VCaP (cell line): ENCODE data around the gene TBC1D22A.
A peak's percentile ranks its signal among the peaks of the same experiment; 100 is the strongest.

ENCODE experiments used
- H3K27ac ChIP-seq: fragments of 450-650 bp; 2 replicates; pipeline ENCODE4 v1.5.1; 2017
- CTCF ChIP-seq: fragments of 450-650 bp; conservative IDR thresholded peaks from 2 replicates; pipeline ENCODE4 v1.5.1; 2017; ENCODE audit warnings: mild to moderate bottlenecking, moderate library complexity

The TBC1D22A gene

GRCh38 chr22:47011859-47012258, 249.4 kb downstream of the TBC1D22A start:
- TF ChIP-seq CTCF = no peak
- no peak overlapping the region for H3K27ac ChIP-seq

GRCh38 chr22:47012589-47013370, 250.3 kb downstream of the TBC1D22A start:
- TF ChIP-seq CTCF = peak; percentile 22; the same call in 1 of the 2 replicates
- H3K27ac ChIP-seq = peak overlapping the region; percentile 35

- TF ChIP-seq CTCF = no peak
- peak overlapping the region; percentile 35; the same call in 1 of the 2 replicates for H3K27ac ChIP-seq
Observed at GRCh38 chr22:47013861-47014635, 251.6 kb downstream of the TBC1D22A start.

DNA sequence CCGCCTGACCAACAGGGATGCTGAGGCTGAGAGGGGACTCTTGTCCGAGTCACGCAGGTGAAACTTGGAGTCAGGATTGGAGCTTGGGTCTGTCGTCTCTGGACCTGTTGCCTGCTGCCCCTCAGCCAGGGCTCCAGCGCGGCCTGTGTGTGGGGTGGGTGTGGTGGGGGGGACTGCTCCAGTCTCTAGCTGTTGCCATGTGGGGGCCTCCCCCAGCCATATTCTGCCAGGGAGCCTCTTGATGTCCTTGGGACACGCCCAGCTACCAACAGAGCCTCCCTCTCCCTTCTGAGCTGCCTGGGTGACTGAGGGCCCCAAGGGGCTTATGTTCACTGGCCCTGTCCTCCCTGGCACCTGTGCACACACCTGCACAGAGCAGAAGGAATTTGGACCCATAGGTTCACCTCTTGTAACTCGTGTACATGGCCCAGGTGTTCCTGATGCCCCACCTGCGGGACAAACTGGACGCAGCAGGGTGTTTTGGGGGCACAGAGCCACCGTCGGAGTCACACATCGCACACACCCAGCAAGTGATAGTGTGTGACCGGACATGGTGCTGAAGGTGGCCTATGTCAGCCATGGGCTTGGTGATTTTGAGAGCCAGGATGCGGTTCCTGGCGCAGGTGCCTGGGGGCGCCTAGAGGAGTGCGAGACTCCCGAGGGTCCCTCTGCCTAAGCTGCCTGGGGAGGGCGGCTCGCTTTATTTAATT, 252.3 kb downstream of the TBC1D22A start:
- no peak for TF ChIP-seq CTCF
- H3K27ac ChIP-seq = no peak overlapping the region

- TF ChIP-seq CTCF = no peak
- no peak overlapping the region for H3K27ac ChIP-seq
Observed at GRCh38 chr22:47015589-47016178, 253.2 kb downstream of the TBC1D22A start.

DNA sequence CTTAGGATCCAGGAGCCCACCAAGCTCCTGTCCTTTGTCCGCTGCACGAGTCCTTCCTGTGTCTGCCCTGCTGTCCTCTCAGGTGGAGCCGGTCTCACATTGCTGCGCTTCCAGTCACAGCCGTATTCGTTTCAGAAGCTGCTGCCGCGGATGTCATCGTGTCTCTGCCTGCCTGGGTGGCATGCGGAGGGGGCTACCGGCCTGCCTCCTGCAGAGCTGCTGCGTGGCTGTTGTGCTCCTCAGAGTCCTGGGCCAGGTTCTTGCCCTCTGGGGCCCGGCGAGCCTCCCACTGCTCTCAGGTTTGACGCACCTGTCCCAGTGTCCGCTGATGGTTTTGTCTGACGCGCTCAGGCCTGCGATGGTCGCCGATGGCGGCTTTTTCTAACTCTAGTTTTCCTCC, 254.2 kb downstream of the TBC1D22A start:
- TF ChIP-seq CTCF = no peak
- H3K27ac ChIP-seq = no peak overlapping the region

- TF ChIP-seq CTCF = no peak
- H3K27ac ChIP-seq = no peak overlapping the region
Observed at GRCh38 chr22:47017245-47017644, 254.8 kb downstream of the TBC1D22A start.
